ENCODE measurements around the gene PLEKHM3. TPM values are rescaled to one million over a fixed set of nuclear protein-coding genes. Genes with fewer than 3 reads are reported as not detected.

The PLEKHM3 gene
- total RNA-seq, 2 donors from 2014 or later, result 14.0 to 15.2 TPM

DNA sequence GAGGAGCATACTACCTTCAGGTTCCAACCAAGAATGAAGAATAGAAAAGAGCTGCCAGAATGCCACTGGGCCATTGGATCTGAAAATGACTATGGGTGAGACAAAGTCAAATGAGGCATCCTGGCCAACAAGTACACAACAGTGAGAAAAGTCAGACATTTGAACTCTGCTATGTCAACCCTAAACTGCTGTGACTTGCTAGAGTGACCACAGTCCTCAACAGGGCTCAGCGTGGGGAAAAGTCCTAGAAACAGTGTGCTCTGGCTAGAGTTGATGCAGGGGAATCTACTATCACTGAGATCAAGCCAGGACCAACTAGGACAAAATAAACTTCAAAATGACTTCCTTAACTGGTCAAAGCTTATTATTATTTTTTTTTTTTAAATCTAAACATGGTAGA lies 157.4 kb downstream of the PLEKHM3 start:
- TF ChIP-seq CTCF (IDR thresholded peaks at IDR 0.05), result no peak
- no peaks in the 10 kb centered on the region for H3K36me3 ChIP-seq (replicated peaks in 1 of 2; ENCODE audit: insufficient read depth in 1 of 2, low read depth in 2 of 2)
- no peak for ATAC-seq
- no peak overlapping the region for H3K4me3 ChIP-seq
- no peak overlapping the region for H3K27ac ChIP-seq
- no peak for DNase-seq
- intact Hi-C loops (cut with DNase I), result no loop called here
- H3K27me3 ChIP-seq, result no peaks in the 10 kb centered on the region
- 82 to 100% methylated on average over 1 of the region's 1 CpG for WGBS, 2 donors
- H3K9me3 ChIP-seq, result no peaks in the 10 kb centered on the region
- peaks cover 20% of the 10 kb centered on the region for H3K4me1 ChIP-seq

DNA sequence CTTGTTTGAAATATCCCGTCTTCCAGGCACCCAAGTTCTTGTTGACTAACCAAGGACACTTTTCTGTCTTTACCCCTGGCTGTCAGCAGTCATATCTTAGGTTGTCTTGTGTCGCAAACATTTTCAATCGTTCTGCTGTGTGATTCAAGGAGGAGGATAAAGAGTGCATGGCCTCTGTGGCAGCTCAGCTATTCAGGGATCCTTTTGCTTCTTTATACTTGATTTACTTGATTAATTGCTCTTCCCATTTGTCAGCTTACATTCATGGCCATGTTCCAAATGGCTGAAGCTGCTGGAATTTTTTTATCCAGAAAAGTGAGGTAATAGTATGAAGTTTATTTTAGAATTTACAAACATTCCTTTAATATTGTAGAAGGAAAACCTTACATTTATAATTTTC lies 158.3 kb downstream of the PLEKHM3 start:
- H3K9me3 ChIP-seq, result no peaks in the 10 kb centered on the region

GRCh38 chr2:207865210-207865609 lies 160.1 kb downstream of the PLEKHM3 start:
- no peaks in the 10 kb centered on the region for H3K36me3 ChIP-seq (replicated peaks in 1 of 2; ENCODE audit: insufficient read depth in 1 of 2, low read depth in 2 of 2)
- ATAC-seq, result no peak
- no peak overlapping the region for H3K4me3 ChIP-seq
- no peak for DNase-seq
- TF ChIP-seq POLR2A (IDR thresholded peaks at IDR 0.05) (no peak), CTCF (IDR thresholded peaks at IDR 0.05) (no peak)
- peaks cover 13% of the 10 kb centered on the region for H3K4me1 ChIP-seq
- intact Hi-C loops (cut with DNase I), result no loop called here
- whole genome bisulfite sequencing, 2 donors, result 89% methylated on average over 5 of the region's 5 CpGs
- H3K27ac ChIP-seq, result no peak overlapping the region
- no peaks in the 10 kb centered on the region for H3K9me3 ChIP-seq
- no peaks in the 10 kb centered on the region for H3K27me3 ChIP-seq

More for the DNA sequence above, 158.3 kb downstream of the PLEKHM3 start:
- Histone ChIP-seq H3K36me3 (replicated peaks in 1 of 2; ENCODE audit: insufficient read depth in 1 of 2, low read depth in 2 of 2) (no peaks in the 10 kb centered on the region), H3K4me3 (no peak overlapping the region), H3K27ac (no peak overlapping the region), H3K4me1 (peaks cover 20% of the 10 kb centered on the region), H3K27me3 (no peaks in the 10 kb centered on the region)
- 60 to 65% methylated on average over 3 of the region's 3 CpGs for WGBS, 2 donors
- TF ChIP-seq CTCF (IDR thresholded peaks at IDR 0.05) (no peak), POLR2A (IDR thresholded peaks at IDR 0.05) (no peak)
- ATAC-seq, result no peak
- intact Hi-C loops (cut with DNase I), result no loop called here
- no peak for DNase-seq

DNA sequence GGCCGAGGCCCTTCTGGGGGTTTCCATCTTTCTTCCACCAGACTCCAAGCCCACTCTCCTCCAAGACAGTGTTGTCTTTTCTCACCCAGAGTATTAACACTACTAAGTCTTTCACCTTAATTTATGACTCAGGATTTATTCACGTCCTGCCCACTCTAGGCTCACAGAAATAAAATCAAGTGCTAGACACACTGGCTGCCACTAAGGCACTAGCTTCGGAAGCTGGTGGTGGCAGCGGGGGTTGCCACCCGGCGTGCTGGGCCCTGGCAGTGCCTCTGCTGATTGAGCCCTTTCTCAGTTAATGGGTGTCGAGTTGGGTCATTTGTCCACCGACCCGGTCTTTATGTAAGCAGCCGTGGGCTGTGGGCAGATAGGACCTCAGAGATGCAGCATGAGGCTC lies 162.0 kb downstream of the PLEKHM3 start:
- TF ChIP-seq POLR2A (IDR thresholded peaks at IDR 0.05) (no peak), CTCF (IDR thresholded peaks at IDR 0.05) (no peak)
- no peak for ATAC-seq
- no peaks in the 10 kb centered on the region for H3K4me1 ChIP-seq
- H3K4me3 ChIP-seq, result no peak overlapping the region
- H3K27ac ChIP-seq, result no peak overlapping the region
- H3K9me3 ChIP-seq, result no peaks in the 10 kb centered on the region
- 93 to 97% methylated on average over 10 of the region's 10 CpGs for WGBS, 2 donors
- no peaks in the 10 kb centered on the region for H3K27me3 ChIP-seq
- intact Hi-C loops (cut with DNase I), result no loop called here
- no peak for DNase-seq
- H3K36me3 ChIP-seq (replicated peaks in 1 of 2; ENCODE audit: insufficient read depth in 1 of 2, low read depth in 2 of 2), result no peaks in the 10 kb centered on the region

GRCh38 chr2:207861789-207862188 lies 163.5 kb downstream of the PLEKHM3 start:
- no peak overlapping the region for H3K4me3 ChIP-seq
- no peak for DNase-seq
- no peaks in the 10 kb centered on the region for H3K27me3 ChIP-seq
- intact Hi-C loops (cut with DNase I), result no loop called here
- no peak overlapping the region for H3K27ac ChIP-seq
- no peaks in the 10 kb centered on the region for H3K36me3 ChIP-seq (replicated peaks in 1 of 2; ENCODE audit: insufficient read depth in 1 of 2, low read depth in 2 of 2)
- H3K4me1 ChIP-seq, result no peaks in the 10 kb centered on the region
- TF ChIP-seq CTCF (IDR thresholded peaks at IDR 0.05) (no peak), POLR2A (IDR thresholded peaks at IDR 0.05) (no peak)
- WGBS, 2 donors, result 91 to 94% methylated on average over 4 of the region's 4 CpGs
- ATAC-seq, result no peak
- no peaks in the 10 kb centered on the region for H3K9me3 ChIP-seq
